Measurements from ENCODE around the gene CENPF. TPM values are rescaled to one million over a fixed set of nuclear protein-coding genes. Genes with fewer than 3 reads are reported as not detected.

The CENPF gene
- total and polyA plus RNA-seq, 2 experiments from 2014 or later, result 25.9 to 29.1 TPM

DNA sequence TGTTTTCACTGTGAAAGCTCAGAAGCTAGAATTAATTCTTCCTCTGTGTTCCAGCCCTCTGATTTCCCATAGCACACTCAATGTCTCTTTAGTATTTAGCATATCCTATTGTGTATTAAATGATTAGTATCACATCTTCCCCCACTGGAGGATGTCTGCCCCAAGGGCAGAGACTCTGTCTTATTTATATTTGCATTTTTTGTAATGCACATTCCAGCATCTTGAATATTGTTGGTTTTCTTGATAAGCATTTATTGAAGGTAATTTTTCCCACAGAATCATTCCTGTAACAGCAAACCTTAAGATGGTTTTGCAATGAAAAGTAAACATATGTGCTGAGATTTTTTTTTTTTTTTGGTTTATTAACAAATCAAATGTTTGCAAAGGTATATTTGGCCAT is 34.1 kb downstream of the CENPF start:
- H3K36me3 ChIP-seq (ENCODE audit: low read depth), result 0 out of 2 replicates have a peak, but pooled peaks cover 6% of the 10 kb centered on the region

GRCh38 chr1:214637722-214638458 is 34.9 kb downstream of the CENPF start:
- Histone ChIP-seq H3K27me3 (replicated peaks; ENCODE audit: insufficient read depth) (no peaks in the 10 kb centered on the region), H3K27ac (no peak overlapping the region), H4K20me1 (ENCODE audit: insufficient read depth) (no peaks in the 10 kb centered on the region), H3K9me2 (ENCODE audit: insufficient read depth) (no peaks in the 10 kb centered on the region), H3K4me2 (ENCODE audit: unreplicated experiment) (peak overlapping the region; percentile 26), H3K9ac (no peak overlapping the region), H3K36me3 (ENCODE audit: low read depth) (no peaks in the 10 kb centered on the region), H3F3A (ENCODE audit: insufficient read depth) (no peaks in the 10 kb centered on the region; the same call in 1 of the 2 replicates), H3K4me3 (no peak overlapping the region), H3K9me3 (ENCODE audit: low read depth) (no peaks in the 10 kb centered on the region), H3K79me2 (ENCODE audit: insufficient read depth) (no peaks in the 10 kb centered on the region), H3K4me1 (ENCODE audit: insufficient read depth) (peaks cover 13% of the 10 kb centered on the region), H2AFZ (peak overlapping the region; percentile 63)
- TF ChIP-seq EZH2phosphoT487 (IDR thresholded peaks at IDR 0.05; ENCODE audit: insufficient read depth, low read depth), result no peak
- 40 to 43% methylated on average over 6 of the region's 6 CpGs for WGBS, 2 experiments (ENCODE audit: low coverage in 1 of 2, low lambda C conversion rate in 2 of 2, missing lambda C conversion rate in 2 of 2)
- DNase-seq, result peak; percentile 75
- in situ Hi-C loops (cut with MboI), result no loop called here

More for the DNA sequence above, 34.1 kb downstream of the CENPF start:
- peaks cover 13% of the 10 kb centered on the region for H3K4me1 ChIP-seq (ENCODE audit: insufficient read depth)
- no peak overlapping the region for H3K27ac ChIP-seq
- no peaks in the 10 kb centered on the region for H3K9me3 ChIP-seq (ENCODE audit: low read depth)
- in situ Hi-C loops (cut with MboI), result no loop called here
- DNase-seq, result no peak
- no peaks in the 10 kb centered on the region for H3K9me2 ChIP-seq (ENCODE audit: insufficient read depth)
- H3F3A ChIP-seq (ENCODE audit: insufficient read depth), result no peaks in the 10 kb centered on the region; the same call in 1 of the 2 replicates
- H4K20me1 ChIP-seq (ENCODE audit: insufficient read depth), result no peaks in the 10 kb centered on the region
- TF ChIP-seq EZH2 (IDR thresholded peaks at IDR 0.05; ENCODE audit: insufficient read depth, poor library complexity, severe bottlenecking), result no peak
- no peak for TF ChIP-seq EZH2phosphoT487 (IDR thresholded peaks at IDR 0.05; ENCODE audit: insufficient read depth, low read depth)
- peak overlapping the region; percentile 63; the same call in 1 of the 2 replicates for H2AFZ ChIP-seq
- no peaks in the 10 kb centered on the region for H3K79me2 ChIP-seq (ENCODE audit: insufficient read depth)
- H3K9ac ChIP-seq, result no peak overlapping the region
- no peak overlapping the region for H3K4me2 ChIP-seq (ENCODE audit: unreplicated experiment)
- H3K4me3 ChIP-seq, result no peak overlapping the region
- no peaks in the 10 kb centered on the region for H3K27me3 ChIP-seq (replicated peaks; ENCODE audit: insufficient read depth)

DNA sequence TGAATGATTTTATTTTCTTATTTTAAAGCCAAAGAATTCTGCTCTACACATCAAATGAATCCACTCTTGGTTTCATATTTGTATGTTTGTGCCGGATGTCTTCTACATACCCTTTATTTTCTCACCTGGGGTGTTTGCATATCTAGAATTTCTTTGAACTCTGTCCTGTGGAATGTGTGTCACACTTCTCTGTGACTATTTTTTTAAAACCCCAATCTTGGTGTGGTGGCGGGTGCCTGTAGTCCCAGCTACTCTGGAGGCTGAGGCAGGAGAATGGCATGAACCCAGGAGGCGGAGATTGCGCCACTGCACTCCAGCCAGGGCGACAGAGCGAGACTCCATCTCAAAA is 35.4 kb downstream of the CENPF start:
- no peak overlapping the region for H3K27ac ChIP-seq
- no peaks in the 10 kb centered on the region for H3K79me2 ChIP-seq (ENCODE audit: insufficient read depth)
- no peaks in the 10 kb centered on the region for H3K9me2 ChIP-seq (ENCODE audit: insufficient read depth)
- no peak overlapping the region for H2AFZ ChIP-seq
- no peaks in the 10 kb centered on the region for H3K27me3 ChIP-seq (replicated peaks; ENCODE audit: insufficient read depth)
- H3K36me3 ChIP-seq (ENCODE audit: low read depth), result no peaks in the 10 kb centered on the region
- H3K4me3 ChIP-seq, result no peak overlapping the region
- no peaks in the 10 kb centered on the region for H4K20me1 ChIP-seq (ENCODE audit: insufficient read depth)
- peak overlapping the region; percentile 26 for H3K4me2 ChIP-seq (ENCODE audit: unreplicated experiment)
- in situ Hi-C loops (cut with MboI), result no loop called here
- H3F3A ChIP-seq (ENCODE audit: insufficient read depth), result no peaks in the 10 kb centered on the region; the same call in 1 of the 2 replicates
- no peak overlapping the region for H3K9ac ChIP-seq
- no peak for TF ChIP-seq EZH2phosphoT487 (IDR thresholded peaks at IDR 0.05; ENCODE audit: insufficient read depth, low read depth)
- DNase-seq, result no peak
- peaks cover 13% of the 10 kb centered on the region for H3K4me1 ChIP-seq (ENCODE audit: insufficient read depth)
- no peaks in the 10 kb centered on the region for H3K9me3 ChIP-seq (ENCODE audit: low read depth)
- 88 to 91% methylated on average over 6 of the region's 6 CpGs for WGBS, 2 experiments (ENCODE audit: low coverage in 1 of 2, low lambda C conversion rate in 2 of 2, missing lambda C conversion rate in 2 of 2)

GRCh38 chr1:214638997-214639396 is 36.0 kb downstream of the CENPF start:
- Histone ChIP-seq H3K27ac (no peak overlapping the region), H3K9me3 (ENCODE audit: low read depth) (no peaks in the 10 kb centered on the region), H3K36me3 (ENCODE audit: low read depth) (no peaks in the 10 kb centered on the region), H3K4me1 (ENCODE audit: insufficient read depth) (peaks cover 13% of the 10 kb centered on the region), H3K27me3 (replicated peaks; ENCODE audit: insufficient read depth) (no peaks in the 10 kb centered on the region), H3K79me2 (ENCODE audit: insufficient read depth) (no peaks in the 10 kb centered on the region), H3F3A (ENCODE audit: insufficient read depth) (no peaks in the 10 kb centered on the region; the same call in 1 of the 2 replicates), H3K4me2 (ENCODE audit: unreplicated experiment) (no peak overlapping the region), H2AFZ (no peak overlapping the region), H4K20me1 (ENCODE audit: insufficient read depth) (no peaks in the 10 kb centered on the region), H3K9ac (no peak overlapping the region), H3K4me3 (no peak overlapping the region), H3K9me2 (ENCODE audit: insufficient read depth) (no peaks in the 10 kb centered on the region)
- WGBS, 2 experiments (ENCODE audit: low coverage in 1 of 2, low lambda C conversion rate in 2 of 2, missing lambda C conversion rate in 2 of 2), result 89 to 97% methylated on average over 3 of the region's 3 CpGs
- TF ChIP-seq EZH2 (IDR thresholded peaks at IDR 0.05; ENCODE audit: insufficient read depth, poor library complexity, severe bottlenecking) (no peak), EZH2phosphoT487 (IDR thresholded peaks at IDR 0.05; ENCODE audit: insufficient read depth, low read depth) (no peak)
- in situ Hi-C loops (cut with MboI), result no loop called here
- DNase-seq, result no peak

Data from GM23248 (cell line).